CD8-positive, alpha-beta memory T cell (primary cell): ENCODE data around the gene SRP19. TPM values are rescaled to one million over a fixed set of nuclear protein-coding genes. Genes with fewer than 3 reads are reported as not detected.

ENCODE experiments used
- CTCF ChIA-PET: fragments of 350-600 bp; sonication (Branson Sonifier 250); formaldehyde crosslinking; loops from one replicate; lab custom pipeline; 2021; ENCODE audit warnings: antibody characterized with exemption; lab: Charles Lee
- POLR2A ChIA-PET: fragments of 350-600 bp; sonication (Branson Sonifier 250); formaldehyde crosslinking; loops from one replicate; lab custom pipeline; 2021; ENCODE audit warnings: antibody characterized with exemption; lab: Charles Lee
- DNase-seq, 5 donors: peaks; one replicate each; pipeline versions ENCODE4 v3.0.0 to v3.0.0-alpha.2; 2020 to 2022; ENCODE audit warnings: mixed read lengths in 1 of 5
- H3K27ac ChIP-seq: one replicate; pipeline ENCODE4 v1.7.0; 2013; ENCODE audit warnings: low read depth, mild to moderate bottlenecking, low read length, moderate library complexity
- H3K27me3 ChIP-seq: 2 replicates; pipeline ENCODE4 v1.7.0; 2013; ENCODE audit warnings: low read length, mild to moderate bottlenecking; ENCODE audit not compliant: insufficient read depth, poor library complexity, severe bottlenecking
- H3K36me3 ChIP-seq: 2 replicates; pipeline ENCODE4 v1.7.0; 2013; ENCODE audit warnings: mild to moderate bottlenecking, low read length, moderate library complexity; ENCODE audit not compliant: insufficient read depth
- H3K4me1 ChIP-seq: 2 replicates; pipeline ENCODE4 v1.7.0; 2013; ENCODE audit warnings: mild to moderate bottlenecking, low read length, moderate library complexity; ENCODE audit not compliant: insufficient read depth
- H3K4me3 ChIP-seq: 2 replicates; pipeline ENCODE4 v1.7.0; 2013; ENCODE audit warnings: mild to moderate bottlenecking, low read length
- H3K9me3 ChIP-seq: 2 replicates; pipeline ENCODE4 v1.7.0; 2013; ENCODE audit warnings: mild to moderate bottlenecking, low read length
- H3K27ac Mint-ChIP-seq, 8 donors: one replicate each; pipeline ENCODE4 v1.8.0; 2020 to 2021; ENCODE audit warnings: mixed read lengths in 8 of 8, mild to moderate bottlenecking in 6 of 8, inconsistent platforms in 3 of 8, moderate library complexity in 3 of 8
- H3K27me3 Mint-ChIP-seq, 2 donors: one replicate each; pipeline ENCODE4 v1.8.0; 2020 to 2021; ENCODE audit warnings: mixed read lengths in 2 of 2, mild to moderate bottlenecking in 1 of 2, moderate library complexity in 1 of 2
- H3K36me3 Mint-ChIP-seq, 3 donors: one replicate each; pipeline ENCODE4 v1.8.0; 2020 to 2021; ENCODE audit warnings: mixed read lengths in 3 of 3, inconsistent platforms in 1 of 3, mild to moderate bottlenecking in 1 of 3
- H3K4me1 Mint-ChIP-seq, 3 donors: one replicate each; pipeline ENCODE4 v1.8.0; 2020 to 2021; ENCODE audit warnings: mixed read lengths in 3 of 3, inconsistent platforms in 1 of 3, mild to moderate bottlenecking in 1 of 3
- H3K4me3 Mint-ChIP-seq, 7 donors: one replicate each; pipeline ENCODE4 v1.8.0; 2020 to 2021; ENCODE audit warnings: mixed read lengths in 7 of 7, mild to moderate bottlenecking in 6 of 7, moderate library complexity in 4 of 7, inconsistent platforms in 2 of 7
- H3K9me3 Mint-ChIP-seq, 5 donors: one replicate each; pipeline ENCODE4 v1.8.0; 2020 to 2022; ENCODE audit warnings: mixed read lengths in 5 of 5, mild to moderate bottlenecking in 3 of 5, moderate library complexity in 2 of 5, inconsistent platforms in 1 of 5
- polyA plus RNA-seq: library from polyadenylated mRNA; unstranded; fragments of 300-500 nt; fragmentation: Illumina TruSeq; gene quantifications from one replicate; pipeline ENCODE4 v1.2.3, GENCODE V29; 2021
- total RNA-seq, 2 experiments: library from RNA; stranded (reverse); gene quantifications; one replicate each; pipeline ENCODE4 v1.2.3, GENCODE V29; 2021

Gene SRP19
- total and polyA plus RNA-seq, 3 experiments from 2014 or later = 68.0 to 143 (median 68.3) TPM

- H3K4me1 Mint-ChIP-seq = peaks cover 37 to 50% (median 49%) of the 10 kb centered on the region in 3 donors
- POLR2A ChIA-PET = no interaction called here
- CTCF ChIA-PET = interaction anchor here (1.6 kb wide), 1 partner anchor 23 kb away, joined by 5 read pairs; no protein-coding TSS in a partner anchor
Observed at GRCh38 chr5:112870966-112871365, 9.9 kb downstream of the SRP19 start.

GRCh38 chr5:112876362-112876761 lies 15.3 kb downstream of the SRP19 start:
- H3K4me1 ChIP-seq = peaks cover 19% of the 10 kb centered on the region
- no peaks in the 10 kb centered on the region for H3K27me3 Mint-ChIP-seq
- peaks cover 5% of the 10 kb centered on the region for H3K36me3 ChIP-seq
- no peak overlapping the region for H3K4me3 ChIP-seq
- H3K9me3 Mint-ChIP-seq = no peaks in the 10 kb centered on the region
- CTCF ChIA-PET = no interaction called here
- no peaks in the 10 kb centered on the region for H3K27me3 ChIP-seq
- no peaks in the 10 kb centered on the region for H3K9me3 ChIP-seq
- H3K27ac ChIP-seq = no peak overlapping the region
- no peak overlapping the region for H3K4me3 Mint-ChIP-seq
- POLR2A ChIA-PET = no interaction called here
- DNase-seq = no peak
- peaks cover 42 to 56% (median 55%) of the 10 kb centered on the region in 3 donors for H3K4me1 Mint-ChIP-seq
- H3K36me3 Mint-ChIP-seq = peaks cover 5 to 59% (median 14%) of the 10 kb centered on the region in 3 donors
- peak overlapping the region in 2 of 8 donors; percentile 26 to 34 for H3K27ac Mint-ChIP-seq

More at GRCh38 chr5:112870966-112871365, 9.9 kb downstream of the SRP19 start:
- H3K36me3 Mint-ChIP-seq = peaks cover 0 to 68% (median 11%) of the 10 kb centered on the region in 3 donors
- no peak overlapping the region for H3K4me3 Mint-ChIP-seq
- H3K27me3 Mint-ChIP-seq = no peaks in the 10 kb centered on the region
- no peak for DNase-seq
- Histone ChIP-seq H3K4me1 (no peaks in the 10 kb centered on the region), H3K36me3 (peaks cover 9% of the 10 kb centered on the region), H3K9me3 (no peaks in the 10 kb centered on the region), H3K27me3 (no peaks in the 10 kb centered on the region), H3K27ac (no peak overlapping the region), H3K4me3 (no peak overlapping the region)
- H3K27ac Mint-ChIP-seq = peak overlapping the region in 2 of 8 donors; percentile 24 to 32
- no peaks in the 10 kb centered on the region for H3K9me3 Mint-ChIP-seq

GRCh38 chr5:112878101-112878500 lies 17.0 kb downstream of the SRP19 start:
- Histone ChIP-seq H3K4me1 (peaks cover 19% of the 10 kb centered on the region), H3K27me3 (no peaks in the 10 kb centered on the region), H3K36me3 (peaks cover 5% of the 10 kb centered on the region), H3K9me3 (no peaks in the 10 kb centered on the region), H3K4me3 (no peak overlapping the region), H3K27ac (no peak overlapping the region)
- no peaks in the 10 kb centered on the region for H3K27me3 Mint-ChIP-seq
- ChIA-PET POLR2A (no interaction called here), CTCF (interaction anchor here (0.9 to 1.4 kb wide), 7 partner anchors 9 to 44 kb away, joined by 3 to 5 read pairs (median 3); partner anchors contain the start of genes REEP5 and SRP19)
- no peaks in the 10 kb centered on the region for H3K9me3 Mint-ChIP-seq
- DNase-seq = no peak
- peak overlapping the region in 7 of 8 donors; percentile 17 to 94 (median 56) for H3K27ac Mint-ChIP-seq
- peaks cover 5 to 52% (median 16%) of the 10 kb centered on the region in 3 donors for H3K36me3 Mint-ChIP-seq
- peaks cover 40 to 50% (median 50%) of the 10 kb centered on the region in 3 donors for H3K4me1 Mint-ChIP-seq
- H3K4me3 Mint-ChIP-seq = peak overlapping the region in 1 of 7 donors; percentile 45

GRCh38 chr5:112878760-112879159 lies 17.7 kb downstream of the SRP19 start:
- Histone ChIP-seq H3K4me3 (no peak overlapping the region), H3K4me1 (peaks cover 19% of the 10 kb centered on the region), H3K27ac (no peak overlapping the region), H3K27me3 (no peaks in the 10 kb centered on the region), H3K9me3 (no peaks in the 10 kb centered on the region), H3K36me3 (peaks cover 5% of the 10 kb centered on the region)
- Mint-ChIP-seq H3K36me3 (peaks cover 5 to 49% (median 16%) of the 10 kb centered on the region in 3 donors), H3K27ac (peak overlapping the region; percentile 20 to 94 (median 78)), H3K4me3 (peak overlapping the region in 6 of 7 donors; percentile 4 to 71 (median 45)), H3K9me3 (no peaks in the 10 kb centered on the region), H3K4me1 (peaks cover 37 to 46% (median 46%) of the 10 kb centered on the region in 3 donors), H3K27me3 (no peaks in the 10 kb centered on the region)
- ChIA-PET POLR2A (no interaction called here), CTCF (interaction anchor here (0.9 to 1.3 kb wide), 5 partner anchors 9 to 43 kb away, joined by 3 to 5 read pairs (median 4); partner anchors contain the start of genes REEP5 and SRP19)
- DNase-seq = peak in 4 of 5 donors; percentile 15 to 72 (median 33)

GRCh38 chr5:112880219-112880964 lies 19.3 kb downstream of the SRP19 start:
- no peaks in the 10 kb centered on the region for H3K27me3 ChIP-seq
- H3K9me3 ChIP-seq = no peaks in the 10 kb centered on the region
- no peaks in the 10 kb centered on the region for H3K27me3 Mint-ChIP-seq
- peaks cover 33 to 40% (median 39%) of the 10 kb centered on the region in 3 donors for H3K4me1 Mint-ChIP-seq
- peaks cover 19% of the 10 kb centered on the region for H3K4me1 ChIP-seq
- H3K36me3 Mint-ChIP-seq = peaks cover 5 to 42% (median 18%) of the 10 kb centered on the region in 3 donors
- no peak overlapping the region for H3K4me3 ChIP-seq
- no peak overlapping the region for H3K27ac ChIP-seq
- H3K4me3 Mint-ChIP-seq = no peak overlapping the region
- H3K27ac Mint-ChIP-seq = peak overlapping the region in 6 of 8 donors; percentile 73 to 91 (median 85)
- no peak for DNase-seq
- ChIA-PET POLR2A (interaction anchor here (1.7 kb wide), 1 partner anchor 10 kb away, joined by 3 read pairs; no protein-coding TSS in a partner anchor), CTCF (interaction anchor here (0.8 to 1.5 kb wide), 2 partner anchors 9 to 11 kb away, joined by 3 to 5 read pairs; no protein-coding TSS in a partner anchor)
- no peaks in the 10 kb centered on the region for H3K9me3 Mint-ChIP-seq
- H3K36me3 ChIP-seq = peaks cover 11% of the 10 kb centered on the region

GRCh38 chr5:112883192-112883591 lies 22.1 kb downstream of the SRP19 start:
- peaks cover 32% of the 10 kb centered on the region for H3K4me1 ChIP-seq
- H3K9me3 ChIP-seq = no peaks in the 10 kb centered on the region
- no peak overlapping the region for H3K4me3 ChIP-seq
- ChIA-PET POLR2A (interaction anchor here (0.6 kb wide), 1 partner anchor 39 kb away, joined by 3 read pairs; the partner anchor contains the start of gene REEP5), CTCF (no interaction called here)
- H3K4me3 Mint-ChIP-seq = no peak overlapping the region
- no peak overlapping the region for H3K27ac Mint-ChIP-seq
- H3K27me3 ChIP-seq = no peaks in the 10 kb centered on the region
- H3K27ac ChIP-seq = no peak overlapping the region
- no peaks in the 10 kb centered on the region for H3K27me3 Mint-ChIP-seq
- no peak for DNase-seq
- no peaks in the 10 kb centered on the region for H3K9me3 Mint-ChIP-seq
- H3K4me1 Mint-ChIP-seq = peaks cover 43 to 45% (median 44%) of the 10 kb centered on the region in 3 donors
- peaks cover 15% of the 10 kb centered on the region for H3K36me3 ChIP-seq
- peaks cover 15 to 31% (median 18%) of the 10 kb centered on the region in 3 donors for H3K36me3 Mint-ChIP-seq

- ChIA-PET CTCF (interaction anchor here (1.2 kb wide), 1 partner anchor 36 kb away, joined by 3 read pairs; no protein-coding TSS in a partner anchor), POLR2A (no interaction called here)
- peaks cover 30% of the 10 kb centered on the region for H3K4me1 ChIP-seq
- H3K36me3 ChIP-seq = peaks cover 15% of the 10 kb centered on the region
- Mint-ChIP-seq H3K4me3 (no peak overlapping the region), H3K9me3 (no peaks in the 10 kb centered on the region), H3K4me1 (peaks cover 41 to 43% (median 41%) of the 10 kb centered on the region in 3 donors), H3K27me3 (no peaks in the 10 kb centered on the region), H3K27ac (peak overlapping the region in 6 of 8 donors; percentile 48 to 97 (median 58)), H3K36me3 (peaks cover 18 to 28% (median 20%) of the 10 kb centered on the region in 3 donors)
- no peaks in the 10 kb centered on the region for H3K9me3 ChIP-seq
- no peak overlapping the region for H3K4me3 ChIP-seq
- DNase-seq = no peak
- H3K27me3 ChIP-seq = no peaks in the 10 kb centered on the region
- H3K27ac ChIP-seq = no peak overlapping the region
Observed at GRCh38 chr5:112885001-112885400, 23.9 kb downstream of the SRP19 start.
